H1 (cell line): Measurements from ENCODE around the gene CMTR2.

Experiments
- FOSL1 ChIP-seq: IDR thresholded peaks from 2 replicates; pipeline ENCODE4 v1.6.1; 2011; ENCODE audit warnings: mild to moderate bottlenecking, low read depth, low read length, moderate library complexity; ENCODE audit not compliant: insufficient read depth
- JUND ChIP-seq: IDR thresholded peaks from 2 replicates; pipeline ENCODE4 v1.6.1; 2011; ENCODE audit warnings: mild to moderate bottlenecking, improper control_type of control experiment, low read length
- NRF1 ChIP-seq: IDR thresholded peaks from 2 replicates; pipeline ENCODE4 v1.6.1; 2011; ENCODE audit warnings: mild to moderate bottlenecking, low read depth, low read length, improper control_type of control experiment

- no peak for TF ChIP-seq JUND
- TF ChIP-seq FOSL1, result no peak
- TF ChIP-seq NRF1, result no peak
These were observed 22.5 kb upstream of the CMTR2 start for GRCh38 chr16:71311553-71312158.
